ENCODE measurements around the gene RAB31.

Gene RAB31

DNA sequence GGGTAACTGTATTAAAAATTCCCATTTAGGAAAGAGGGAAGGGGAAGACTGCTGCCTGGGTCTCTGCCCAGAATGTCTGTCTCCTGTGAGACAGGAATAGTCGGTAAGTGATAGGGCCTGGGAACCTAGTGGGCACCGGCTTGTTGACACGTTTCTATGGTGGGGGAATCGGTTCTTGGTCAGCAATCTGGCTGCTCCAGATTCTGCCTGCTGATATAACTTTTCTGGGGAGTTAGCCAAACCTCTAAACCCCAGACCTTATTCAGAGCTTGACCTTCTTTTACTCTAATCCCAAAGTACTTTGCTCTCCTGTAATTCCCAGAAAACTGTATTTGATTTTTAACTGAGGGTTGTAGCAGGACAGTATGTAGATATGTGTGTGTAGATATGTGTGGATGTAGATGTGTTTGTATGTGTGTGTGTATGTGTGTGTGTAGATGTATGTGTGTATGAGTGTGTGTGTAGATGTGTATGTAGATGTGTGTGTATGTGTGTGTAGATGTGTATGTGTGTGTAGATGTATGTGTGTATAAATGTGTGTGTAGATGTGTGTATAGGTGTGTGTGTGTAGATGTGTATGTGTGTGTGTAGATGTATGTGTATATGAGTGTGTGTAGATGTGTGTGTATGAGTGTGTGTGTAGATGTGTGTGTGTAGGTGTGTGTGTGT is 115.8 kb downstream of the RAB31 start:
- DNase-seq: peak; percentile 53

DNA sequence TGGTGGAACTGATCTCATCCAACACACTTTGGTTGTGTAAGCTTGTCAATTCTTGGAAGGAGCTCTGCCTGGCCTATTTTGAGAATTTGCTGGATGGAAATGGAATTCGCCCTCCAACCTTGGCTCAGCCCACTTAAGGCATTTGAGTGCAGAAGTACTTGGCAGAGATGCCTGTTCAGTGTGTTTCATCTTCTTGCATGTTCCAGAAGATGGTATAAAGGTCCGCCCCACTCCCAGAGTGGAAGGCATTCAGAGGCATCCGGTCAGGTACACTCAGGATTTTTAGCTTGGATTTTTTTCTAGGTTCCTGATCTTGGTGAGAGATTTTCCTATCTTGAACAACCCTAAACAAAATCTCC is 116.4 kb downstream of the RAB31 start:
- no peak for DNase-seq

DNA sequence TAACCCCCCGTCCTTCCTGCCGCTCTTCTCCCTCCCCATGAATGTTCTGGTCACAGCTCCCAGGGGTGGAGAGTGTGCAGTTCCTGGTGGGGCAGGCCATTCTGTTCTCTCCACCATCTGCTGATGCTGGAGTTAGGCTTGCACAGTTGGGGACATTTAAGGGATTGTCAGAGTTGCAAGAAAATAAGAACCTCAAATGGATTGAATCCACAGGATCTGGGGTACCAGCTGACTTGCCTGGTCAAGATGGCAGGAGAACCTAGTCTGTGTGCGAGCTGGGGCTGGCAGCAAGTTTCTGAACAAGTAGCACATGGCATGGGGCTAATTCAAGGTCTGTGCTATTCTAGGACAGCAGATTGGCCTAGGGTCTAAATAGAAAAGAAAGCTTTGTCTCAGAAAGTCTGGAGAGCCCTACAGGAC is 116.9 kb downstream of the RAB31 start:
- no peak for DNase-seq

DNA sequence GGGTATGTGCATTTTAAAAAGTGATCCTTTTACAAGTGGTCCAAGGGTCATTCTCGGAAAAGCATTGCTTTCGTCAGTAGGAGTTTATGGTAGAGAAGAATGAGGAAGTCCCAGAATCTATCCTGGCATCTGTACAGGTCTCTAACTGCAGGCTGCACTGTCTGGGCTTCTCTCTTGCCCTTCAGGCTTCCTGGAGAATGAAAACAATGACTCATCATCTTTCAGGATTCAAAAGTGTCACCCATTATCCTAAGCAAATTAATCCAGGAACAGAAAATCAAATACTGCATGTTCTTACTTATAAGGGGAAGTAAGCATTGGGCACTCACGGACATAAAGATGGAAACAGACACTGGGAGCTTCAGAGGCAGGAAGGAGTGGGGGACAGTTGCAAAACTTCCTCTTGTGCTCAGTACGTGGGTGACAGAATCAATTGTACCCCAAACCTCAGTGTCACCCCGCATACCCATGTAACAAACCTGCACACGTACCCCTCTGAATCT is 117.5 kb downstream of the RAB31 start:
- DNase-seq: peak; percentile 88

DNA sequence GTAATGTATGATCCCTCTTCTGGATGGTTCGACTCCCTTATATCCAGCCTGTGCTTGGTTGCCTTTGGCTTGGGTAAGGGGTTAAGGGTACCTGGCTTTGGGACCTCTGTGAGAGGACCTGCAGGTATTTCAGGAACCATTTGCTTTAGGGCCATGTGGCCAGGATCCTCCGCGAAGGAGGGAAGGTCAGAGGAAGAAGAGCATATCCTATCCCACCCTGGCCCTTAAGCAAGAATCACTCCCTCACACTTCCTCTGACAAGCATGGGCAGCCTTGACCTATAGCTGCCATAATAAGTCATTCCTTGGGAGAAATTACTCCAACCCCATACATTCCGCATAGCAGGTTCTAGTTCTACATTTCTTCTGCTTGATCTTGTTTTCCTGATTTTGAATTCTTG is 118.6 kb downstream of the RAB31 start:
- no peak for DNase-seq

DNA sequence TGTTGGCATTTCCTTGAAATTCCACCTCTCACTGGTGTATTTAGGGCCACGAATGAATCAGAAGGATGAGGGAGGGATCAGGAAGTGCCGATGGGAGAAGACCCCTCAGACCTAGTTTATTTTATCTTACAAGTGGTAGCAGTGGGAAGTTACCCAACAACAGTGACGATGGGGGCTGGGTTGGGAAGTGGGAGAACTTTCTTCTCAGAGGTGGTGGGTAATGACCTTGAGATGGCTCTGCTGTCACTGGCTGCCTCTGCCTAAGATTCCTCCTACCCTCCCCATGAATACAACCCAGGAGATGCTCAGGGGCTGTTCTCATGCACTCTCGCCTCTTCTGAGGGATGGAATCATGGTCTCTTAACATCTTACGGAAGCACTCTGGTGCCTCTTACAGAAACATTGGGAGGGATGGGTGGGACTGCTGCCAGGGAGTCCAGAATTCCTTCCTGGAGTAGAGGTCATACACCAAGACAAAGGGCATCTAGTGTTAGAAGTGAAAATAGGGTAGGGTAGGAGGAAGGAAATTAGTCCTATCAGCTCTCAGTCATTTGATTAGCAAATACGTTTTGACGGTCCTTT is 119.2 kb downstream of the RAB31 start:
- DNase-seq: no peak

DNA sequence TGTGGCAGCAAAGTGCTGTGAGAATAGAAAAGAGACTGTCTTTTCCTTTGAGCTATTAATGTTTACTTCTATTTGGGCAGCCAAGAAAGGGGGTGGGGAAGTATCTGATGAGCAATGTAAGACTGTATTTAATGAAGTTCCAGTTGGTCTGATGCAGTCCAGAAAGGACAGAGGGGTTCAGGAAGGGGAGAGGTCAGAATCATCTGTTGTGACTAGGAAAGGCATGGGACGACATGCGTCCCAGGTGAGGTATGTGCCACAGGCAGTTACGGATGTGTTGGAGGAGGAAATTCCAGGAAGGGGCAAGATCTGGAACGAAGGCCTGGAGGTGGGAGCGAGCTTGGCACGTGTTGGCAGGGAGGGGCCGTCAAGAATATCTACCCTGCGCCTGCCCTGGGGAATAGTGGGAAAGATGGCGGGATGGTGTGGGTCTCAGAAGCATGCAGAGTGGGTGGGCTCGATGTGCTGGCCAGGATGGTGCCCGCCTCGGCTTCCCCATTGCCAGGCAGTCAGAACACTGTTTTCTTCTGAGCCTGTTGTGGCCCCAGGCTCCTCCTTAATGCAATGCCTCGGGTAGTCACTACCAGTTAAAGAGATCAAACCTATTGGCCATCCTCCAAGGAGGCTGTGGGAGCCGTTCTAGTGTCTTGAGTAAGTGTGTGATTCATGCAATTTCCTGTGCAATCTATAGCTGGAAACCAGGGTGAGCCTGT is 119.8 kb downstream of the RAB31 start:
- DNase-seq: peak; percentile 96

DNA sequence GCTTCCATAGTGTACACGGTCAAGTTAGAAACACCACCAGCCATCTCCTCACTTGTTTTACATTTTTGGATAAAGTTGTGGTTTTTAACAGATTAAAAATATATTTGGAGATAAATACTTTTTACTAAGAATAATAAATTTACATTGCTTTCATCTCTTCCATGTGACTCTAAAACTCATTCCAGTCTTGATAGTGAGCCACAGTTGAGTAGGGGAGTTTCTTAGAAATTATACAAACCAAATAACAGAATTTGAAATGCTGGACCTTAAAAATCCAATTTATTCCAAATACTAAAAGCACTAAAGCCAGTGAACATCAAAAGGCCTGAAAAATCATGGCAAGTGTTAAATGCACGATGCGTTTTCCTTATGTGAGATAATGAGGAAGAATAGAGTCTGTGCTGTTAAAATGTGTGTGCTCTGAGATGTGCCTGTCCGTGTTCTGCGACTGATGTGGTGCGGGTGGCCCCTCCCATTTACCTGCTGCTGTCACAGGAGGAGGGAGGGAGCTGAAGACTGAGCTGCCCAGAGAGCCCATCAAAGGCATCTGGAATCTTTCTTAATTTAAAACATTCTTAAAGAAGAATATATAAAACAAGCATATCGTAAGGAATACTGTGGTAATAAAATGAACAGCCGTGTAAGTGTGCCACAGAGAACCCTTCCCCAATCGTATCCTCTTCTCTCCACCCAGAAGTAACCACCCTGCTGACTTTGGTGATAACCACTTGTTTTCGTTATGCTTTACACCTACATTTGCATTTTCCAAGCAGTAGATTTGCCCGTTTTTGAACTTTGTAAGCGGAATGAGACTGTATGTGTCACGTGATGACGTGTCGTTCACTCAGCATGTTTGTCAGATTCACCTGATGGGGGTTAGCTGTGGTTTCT is 120.7 kb downstream of the RAB31 start:
- no peak for DNase-seq

DNA sequence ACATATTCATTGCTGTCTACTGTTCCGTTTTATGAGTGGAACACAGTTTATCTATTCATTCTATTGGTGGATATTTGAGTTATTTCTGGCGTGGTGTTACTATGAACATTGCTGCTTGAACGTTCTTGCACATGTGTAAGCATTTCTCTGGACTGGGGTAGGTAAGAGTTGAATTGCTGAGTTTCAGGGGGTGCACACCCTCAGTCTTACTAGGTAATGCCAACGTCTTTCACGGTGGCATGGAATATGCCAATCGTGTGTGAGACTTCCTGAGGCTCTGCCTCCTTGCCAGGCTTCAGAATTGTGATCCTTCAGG is 121.3 kb downstream of the RAB31 start:
- no peak for DNase-seq

DNA sequence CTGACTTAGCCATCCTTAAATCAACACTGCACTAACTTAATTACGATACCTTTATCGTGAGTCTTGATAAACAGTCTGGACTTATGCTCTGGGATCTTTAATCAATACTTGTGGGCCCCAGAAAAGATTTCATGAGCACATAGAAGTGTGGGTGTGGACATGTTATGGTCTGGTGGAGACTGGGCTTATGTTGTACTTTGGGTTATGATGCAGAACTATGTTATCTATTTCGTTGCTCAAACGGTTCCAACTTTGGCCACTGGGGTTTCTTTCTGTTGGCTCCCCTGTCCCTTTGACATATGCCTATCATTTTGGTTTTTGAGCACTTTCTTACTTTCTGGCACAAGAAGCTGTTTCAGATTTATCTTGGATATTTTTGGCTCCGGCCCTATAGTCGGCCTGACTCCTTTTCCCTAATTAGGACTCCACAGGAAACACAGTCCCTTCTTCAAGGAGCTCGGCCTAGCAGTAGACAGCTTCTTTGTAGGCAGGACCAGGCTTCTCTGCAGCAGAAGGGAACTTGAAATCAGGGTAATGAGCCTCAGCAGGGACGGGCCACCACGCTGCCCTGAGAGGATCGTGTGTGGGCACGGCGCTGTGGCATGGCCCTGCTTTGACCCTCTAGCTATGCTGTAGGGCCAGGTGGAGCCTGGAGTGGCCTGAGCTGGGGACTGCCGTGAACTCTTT is 123.1 kb downstream of the RAB31 start:
- DNase-seq: peak; percentile 45

DNA sequence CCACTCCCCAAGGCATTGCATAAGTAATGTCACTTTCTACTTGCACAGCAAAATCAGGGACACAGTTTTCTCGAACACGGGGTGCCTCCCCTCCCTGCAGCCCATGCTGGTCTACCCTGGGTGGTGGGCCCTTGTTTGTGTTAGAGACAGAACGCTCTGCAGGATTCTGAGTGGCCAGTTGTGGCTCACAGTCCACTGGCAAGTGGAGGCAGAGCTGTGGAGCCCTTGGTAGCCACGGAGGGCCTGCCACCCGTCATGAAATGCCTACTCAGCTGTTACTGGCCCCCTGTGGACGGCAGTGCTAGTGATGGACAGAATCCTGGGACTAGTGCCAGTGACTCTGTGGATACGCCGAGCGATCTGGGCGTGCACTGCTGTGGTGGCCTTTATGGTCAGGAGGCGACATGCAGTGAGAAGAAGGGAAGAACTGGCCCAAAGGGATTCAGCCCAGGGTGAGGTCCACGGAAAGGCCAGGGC is 123.7 kb downstream of the RAB31 start:
- DNase-seq: no peak

DNA sequence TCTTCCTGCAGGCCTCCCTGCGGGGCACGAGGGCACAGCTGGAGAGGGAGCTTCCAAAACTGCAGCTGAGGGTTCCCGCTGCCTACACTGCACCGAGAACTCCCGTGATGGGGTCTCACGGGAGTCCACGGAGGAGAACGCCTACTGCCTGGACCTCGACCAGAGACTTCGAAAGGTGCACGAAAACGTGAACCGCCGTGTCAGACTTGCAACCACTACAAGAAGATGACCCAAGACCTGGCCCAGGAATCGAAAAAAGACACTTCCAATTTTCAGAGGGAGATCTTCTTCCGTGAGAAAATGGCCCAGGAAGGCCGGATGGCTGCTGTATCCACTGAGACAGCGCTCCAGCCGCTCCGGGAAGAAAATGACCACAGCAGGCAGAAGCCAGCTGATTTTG is 124.8 kb downstream of the RAB31 start:
- DNase-seq: no peak

DNA sequence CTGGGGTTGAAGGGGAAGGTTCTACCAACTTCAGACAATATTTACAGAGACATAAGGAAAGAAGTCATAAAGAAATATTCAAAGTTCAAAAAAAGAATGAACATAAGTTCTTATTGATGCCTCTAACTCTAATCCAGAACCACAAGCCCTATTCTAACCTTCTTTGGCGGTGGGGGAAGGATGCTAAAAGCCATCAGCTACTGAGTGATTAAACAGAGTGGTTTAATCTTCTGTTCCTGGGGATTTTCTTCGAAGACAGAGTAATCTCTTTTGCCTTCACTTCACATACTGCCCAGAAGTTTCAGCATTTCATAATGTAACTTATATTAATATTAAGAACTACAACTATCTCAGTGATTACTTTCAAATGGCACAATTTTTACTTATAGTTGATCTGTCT is 126.5 kb downstream of the RAB31 start:
- DNase-seq: no peak

DNA sequence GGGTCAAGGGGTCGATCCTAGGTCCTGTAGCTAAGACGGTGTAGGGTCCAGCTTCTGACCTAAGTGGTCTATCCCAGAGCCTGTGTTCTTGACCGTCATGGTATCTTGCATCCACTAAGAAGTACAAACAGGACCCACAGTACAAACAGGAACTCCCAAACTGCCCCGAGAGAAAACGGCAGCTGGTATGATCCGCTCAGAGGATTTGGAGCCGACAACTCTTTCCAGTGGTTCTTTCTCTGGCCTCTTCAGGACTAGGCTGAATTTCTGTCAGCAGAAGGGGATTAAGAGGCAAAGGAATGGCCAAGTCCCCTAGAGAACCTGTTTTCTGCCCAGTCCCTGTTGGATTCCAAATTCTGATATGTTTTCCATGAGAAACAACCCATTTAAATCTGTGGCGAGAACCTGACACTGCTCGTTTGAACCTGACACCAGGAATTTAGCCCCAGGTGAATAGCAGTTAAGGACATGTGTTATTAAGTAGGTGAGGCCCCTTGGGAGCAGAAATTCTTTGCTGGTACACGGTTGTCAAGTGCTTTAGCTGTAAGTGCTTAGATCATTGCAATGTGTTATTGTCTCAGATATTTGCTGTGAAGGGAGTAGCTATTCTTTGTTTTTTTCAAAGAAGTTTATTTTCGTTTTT is 127.1 kb downstream of the RAB31 start:
- DNase-seq: no peak

DNA sequence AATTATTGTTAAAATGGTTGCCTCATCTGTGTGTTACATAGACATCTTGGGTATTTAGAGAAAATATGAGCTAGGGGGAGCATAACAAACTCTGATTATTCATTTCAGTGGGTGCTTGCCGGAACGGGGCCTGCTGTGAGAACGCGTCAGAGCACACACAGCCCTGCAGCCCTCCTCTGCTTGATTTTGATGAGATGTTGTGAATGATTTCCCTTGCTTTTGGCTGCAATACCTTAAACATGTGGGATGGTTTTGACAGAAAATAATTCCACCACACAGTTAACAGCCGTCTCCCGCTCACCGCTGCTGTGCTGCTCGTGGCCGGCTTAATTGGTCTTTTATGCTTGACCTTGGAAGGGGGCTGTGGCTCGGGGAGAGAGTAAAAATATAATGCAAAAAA is 127.7 kb downstream of the RAB31 start:
- DNase-seq: no peak

DNA sequence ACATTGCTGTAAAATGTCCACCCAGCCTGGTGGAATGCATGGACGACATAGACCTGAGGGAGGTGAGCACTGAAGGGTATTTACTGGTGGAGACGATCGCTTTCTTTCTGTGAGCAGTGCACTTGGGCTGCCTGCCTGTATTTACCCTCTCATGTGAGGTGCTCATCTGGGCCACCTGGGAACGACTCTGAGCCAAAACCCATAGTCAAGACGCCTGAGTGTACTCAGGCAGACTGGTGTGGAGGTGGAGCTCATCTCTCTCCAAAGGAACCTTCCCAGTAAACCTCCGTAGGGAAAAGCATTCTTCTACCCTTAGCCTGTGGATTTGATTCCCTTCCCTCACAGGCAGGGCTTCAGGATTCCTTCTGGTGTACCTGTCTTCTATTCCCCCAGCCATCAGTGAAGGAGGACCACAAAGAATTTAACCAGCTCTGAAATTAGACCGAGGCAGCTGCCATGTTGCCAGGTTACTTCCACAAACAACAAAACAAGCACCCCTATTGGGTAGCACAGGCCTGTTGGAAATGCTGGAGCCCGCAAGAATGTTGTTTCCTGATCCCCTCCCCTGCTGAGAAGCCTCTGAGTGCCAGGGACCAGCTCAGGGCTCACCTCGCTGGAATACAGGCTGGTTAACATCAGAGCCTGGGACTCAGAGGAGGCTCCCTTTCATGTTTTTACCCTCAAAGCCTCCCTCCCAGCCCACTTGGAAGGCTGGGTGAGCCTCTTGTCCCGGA is 130.2 kb downstream of the RAB31 start:
- no peak for DNase-seq

DNA sequence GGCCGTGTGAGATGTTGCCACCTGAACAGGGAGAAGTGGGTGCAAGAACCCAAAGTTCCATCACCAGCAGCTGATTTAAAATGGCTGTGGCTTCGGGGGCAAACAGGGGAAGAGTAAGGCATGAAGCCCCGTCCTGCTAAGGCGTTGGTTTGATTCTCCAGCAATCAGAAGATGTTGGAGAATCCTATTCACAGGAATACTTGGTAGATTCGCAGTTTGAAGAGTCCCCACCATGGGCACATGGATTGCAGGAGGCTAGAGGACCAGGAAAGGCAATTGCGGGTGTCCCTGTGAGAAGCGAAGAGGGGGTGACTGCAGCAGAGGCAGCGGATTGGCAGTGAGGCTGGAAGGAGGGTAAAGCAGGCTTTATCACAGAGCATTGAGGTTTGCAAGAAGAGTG is 131.1 kb downstream of the RAB31 start:
- DNase-seq: no peak

DNA sequence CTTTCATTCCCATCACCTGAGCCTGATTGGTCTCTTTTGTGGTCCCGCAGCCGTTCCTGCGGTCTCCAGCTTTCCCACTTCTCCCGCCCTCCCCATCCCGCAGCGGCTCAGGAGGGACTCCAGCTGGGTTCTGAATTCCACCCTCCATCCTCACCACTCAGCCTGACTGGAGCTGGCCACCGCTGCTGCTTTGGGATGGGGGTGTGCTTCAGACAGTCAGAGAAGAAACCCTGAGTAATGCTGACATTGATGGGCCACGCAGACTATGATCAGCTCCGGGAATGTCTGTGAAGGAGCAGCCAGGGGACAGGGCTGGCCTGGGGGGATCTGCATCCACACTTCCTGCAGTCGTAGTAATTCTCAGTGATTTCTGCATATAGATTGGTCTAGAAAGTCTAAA is 131.8 kb downstream of the RAB31 start:
- no peak for DNase-seq

DNA sequence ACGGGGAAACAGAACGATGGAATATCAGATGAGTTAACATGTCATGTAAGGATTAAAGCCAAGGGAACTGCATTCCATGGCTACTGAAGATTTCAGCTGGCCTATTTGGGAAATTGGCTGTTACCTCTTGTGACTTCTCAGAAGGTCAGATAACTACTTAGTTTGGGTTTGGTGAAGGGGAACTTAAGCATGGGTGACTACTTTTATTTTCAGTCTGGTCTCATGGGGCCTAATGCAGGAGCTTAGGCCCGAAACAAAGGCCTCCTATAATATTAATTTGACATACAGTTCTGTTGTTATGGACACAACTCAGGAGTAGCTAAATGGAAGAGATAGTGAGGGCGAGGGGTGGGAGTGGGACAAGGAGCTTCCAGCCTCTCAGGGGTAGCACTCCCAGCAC is 133.7 kb downstream of the RAB31 start:
- no peak for DNase-seq

DNA sequence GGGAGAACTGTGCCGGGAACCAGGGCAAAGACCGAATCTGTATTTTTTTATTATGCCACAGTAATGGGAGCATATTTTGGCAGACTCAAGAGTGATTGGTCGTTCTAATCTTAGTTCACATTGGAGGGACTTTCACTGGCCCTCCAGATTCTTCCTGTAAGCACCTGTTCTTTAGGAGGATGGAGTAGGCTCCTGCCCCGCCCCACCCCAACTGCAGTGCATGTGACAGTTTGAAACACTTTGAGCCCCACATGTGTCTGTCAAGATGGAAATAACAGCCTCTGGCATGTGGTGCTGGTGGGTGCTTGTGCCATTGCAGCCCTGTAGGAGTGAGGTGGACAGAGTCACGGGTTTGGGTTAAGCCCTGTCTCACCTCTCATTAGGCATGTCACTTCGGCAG is 134.3 kb downstream of the RAB31 start:
- DNase-seq: no peak

DNA sequence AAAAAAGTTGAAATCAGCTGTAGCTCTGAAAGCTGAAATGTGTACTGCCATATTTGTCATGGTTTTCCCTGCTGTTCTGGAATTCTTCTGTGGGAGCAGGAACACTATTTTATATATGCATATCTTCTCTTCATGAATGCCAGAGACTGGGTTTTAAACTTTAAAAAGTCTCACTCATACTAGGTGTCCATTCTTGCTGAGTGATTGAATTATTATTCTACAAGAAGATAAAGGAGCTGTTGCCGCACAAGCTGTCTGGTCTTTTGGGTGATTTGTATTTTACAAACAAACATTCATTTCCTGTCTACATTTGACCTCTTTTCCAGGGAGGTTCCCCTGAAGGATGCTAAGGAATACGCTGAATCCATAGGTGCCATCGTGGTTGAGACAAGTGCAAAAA is 137.2 kb downstream of the RAB31 start:
- DNase-seq: no peak
